Activated T-cell treated with anti-CD3 and anti-CD28 coated beads for 48 hours (primary cell): ENCODE results near the gene AGK.
"Not testable (repeated sequence)": the region's sequence is repeated elsewhere in the genome, so short reads cannot be mapped to it uniquely, and the experiment has no call there.

Experiments
- DNase-seq: peaks from one replicate; pipeline ENCODE4 v3.0.0-alpha.2; 2020; ENCODE audit warnings: low read depth

AGK gene

GRCh38 chr7:141587304-141587703 is 36.1 kb downstream of the AGK start:
- no peak for DNase-seq

GRCh38 chr7:141588912-141589311 is 37.7 kb downstream of the AGK start:
- no peak for DNase-seq

- DNase-seq = no peak
Measured at GRCh38 chr7:141590071-141590470, 38.9 kb downstream of the AGK start.

GRCh38 chr7:141590666-141591065 is 39.5 kb downstream of the AGK start:
- DNase-seq = no peak

GRCh38 chr7:141593134-141593533 is 41.9 kb downstream of the AGK start:
- no peak for DNase-seq

- DNase-seq = no peak
Measured at GRCh38 chr7:141597966-141598365, 46.8 kb downstream of the AGK start.

GRCh38 chr7:141598408-141598807 is 47.2 kb downstream of the AGK start:
- DNase-seq = no peak

- no peak for DNase-seq
Measured at GRCh38 chr7:141600168-141601006, 49.2 kb downstream of the AGK start.

- DNase-seq = no peak
Measured at GRCh38 chr7:141609576-141609975, 58.4 kb downstream of the AGK start.

GRCh38 chr7:141610671-141611070 is 59.5 kb downstream of the AGK start:
- DNase-seq = no peak

- no peak for DNase-seq
Measured at GRCh38 chr7:141612861-141613260, 61.7 kb downstream of the AGK start.

- DNase-seq = no peak
Measured at GRCh38 chr7:141617280-141617679, 66.1 kb downstream of the AGK start.

- no peak for DNase-seq
Measured at GRCh38 chr7:141619745-141620144, 68.5 kb downstream of the AGK start.

GRCh38 chr7:141624763-141625162 is 73.6 kb downstream of the AGK start:
- DNase-seq = no peak

- DNase-seq = no peak
Measured at GRCh38 chr7:141630621-141631020, 79.4 kb downstream of the AGK start.

GRCh38 chr7:141631525-141631924 is 80.3 kb downstream of the AGK start:
- DNase-seq = no peak

GRCh38 chr7:141634065-141634464 is 82.9 kb downstream of the AGK start:
- no peak for DNase-seq

GRCh38 chr7:141636053-141636452 is 84.8 kb downstream of the AGK start:
- DNase-seq = no peak

- no peak for DNase-seq
Measured at GRCh38 chr7:141640239-141640840, 89.1 kb downstream of the AGK start.

GRCh38 chr7:141641876-141642275 is 90.7 kb downstream of the AGK start:
- DNase-seq = no peak

GRCh38 chr7:141645188-141645587 is 94.0 kb downstream of the AGK start:
- DNase-seq = no peak

- DNase-seq = no peak
Measured at GRCh38 chr7:141646826-141647480, 95.7 kb downstream of the AGK start.

- DNase-seq = not testable (repeated sequence)
Measured at GRCh38 chr7:141647701-141648100, 96.5 kb downstream of the AGK start.
